HCT116 (cell line): Measurements from ENCODE around the gene FOXP1. TPM values are rescaled to one million over a fixed set of nuclear protein-coding genes. Genes with fewer than 3 reads are reported as not detected.

Experiments used
- ATAC-seq: fragments of 200-7000 bp; cut with Tn5 transposase; 2 replicates; pipeline ENCODE4 v1.9.1; 2020; ENCODE audit warnings: mild to moderate bottlenecking, moderate library complexity
- BruUV-seq: library from RNA; stranded (reverse); fragments of 400-500 nt; replicated peaks from 2 replicates; lab custom pipeline; 2021; lab: Mats Ljungman, UMichigan
- CTCF ChIA-PET: fragments of 300-600 bp; sonication (Branson Sonifier 250); formaldehyde crosslinking; loops from one replicate; lab custom pipeline; 2021; ENCODE audit warnings: antibody characterized with exemption; lab: Charles Lee
- POLR2A ChIA-PET: fragments of 300-600, 350-600 bp; sonication (Branson Sonifier 250); formaldehyde crosslinking; loops from one replicate; lab custom pipeline; 2021; ENCODE audit warnings: antibody characterized with exemption; lab: Charles Lee
- RAD21 ChIA-PET, 2 experiments: fragments of 300-600 bp; sonication (Branson Sonifier 250); formaldehyde crosslinking; loops; one replicate each; lab custom pipeline; 2023; ENCODE audit warnings: low total read pairs in 2 of 2; ENCODE audit not compliant: uncharacterized antibody in 2 of 2, unreplicated experiment in 2 of 2, low non-redundant PET in 1 of 2; lab: Charles Lee
- DNase-seq: peaks from one replicate; pipeline ENCODE4 v3.0.0-alpha.2; 2010; ENCODE audit warnings: low read depth, low spot score
- H2AFZ ChIP-seq: fragments of 200-600 bp; shearing (Covaris generic), sonication (generic); 2 replicates; pipeline ENCODE4 v1.6.1; 2017; ENCODE audit warnings: low read depth, mixed run types, mixed read lengths, antibody characterized with exemption, low read length; ENCODE audit not compliant: poor library complexity, severe bottlenecking
- H3K27ac ChIP-seq: 2 replicates; pipeline ENCODE4 v1.5.1; 2012; ENCODE audit warnings: low read depth, low read length
- H3K27me3 ChIP-seq: fragments of 200-600 bp; sonication (generic); 2 replicates; pipeline ENCODE4 v1.6.1; 2016; ENCODE audit warnings: mixed run types, low read length, mixed read lengths; ENCODE audit not compliant: insufficient read depth
- H3K36me3 ChIP-seq, 2 experiments: fragments of 200-500 bp in 1 of 2; fragments of 200-600 bp in 1 of 2; sonication (Bioruptor generic) in 1 of 2; sonication (generic) in 1 of 2; 2 replicates each; pipeline versions ENCODE4 v1.5.1 to v1.6.1; 2014 to 2016; ENCODE audit warnings: low read length in 2 of 2, inconsistent platforms in 1 of 2, mixed read lengths in 1 of 2, mixed run types in 1 of 2; ENCODE audit not compliant: insufficient read depth in 2 of 2, control insufficient read depth in 1 of 2
- H3K4me1 ChIP-seq, 2 experiments: fragments of 200-600 bp in 1 of 2; sonication (generic) in 1 of 2; 2 replicates each; pipeline versions ENCODE4 v1.5.1 to v1.6.1; 2012 to 2017; ENCODE audit warnings: low read length in 2 of 2, inconsistent platforms in 1 of 2, mild to moderate bottlenecking in 1 of 2, mixed read lengths in 1 of 2, mixed run types in 1 of 2, moderate library complexity in 1 of 2; ENCODE audit not compliant: insufficient read depth in 2 of 2, control insufficient read depth in 1 of 2
- H3K4me2 ChIP-seq: fragments of 200-600 bp; sonication (generic); 2 replicates; pipeline ENCODE4 v1.6.1; 2017; ENCODE audit warnings: mixed run types, low read length, mixed read lengths
- H3K4me3 ChIP-seq, 2 experiments: fragments of 200-600 bp in 1 of 2; sonication (generic) in 1 of 2; replicated peaks in 1 of 2; 2 replicates each; pipeline ENCODE4 v1.5.1; 2011 to 2016; ENCODE audit warnings: low read length in 2 of 2, control low read depth in 1 of 2, low read depth in 1 of 2, mild to moderate bottlenecking in 1 of 2, mixed read lengths in 1 of 2, mixed run types in 1 of 2
- H3K79me2 ChIP-seq: fragments of 200-600 bp; sonication (generic); 2 replicates; pipeline ENCODE4 v1.6.1; 2017; ENCODE audit warnings: mild to moderate bottlenecking, mixed run types, low read length, moderate library complexity, mixed read lengths; ENCODE audit not compliant: insufficient read depth
- H3K9ac ChIP-seq: fragments of 200-600 bp; sonication (generic); 2 replicates; pipeline ENCODE4 v1.6.1; 2016; ENCODE audit warnings: low read length, mixed read lengths
- H3K9me2 ChIP-seq: fragments of 200-600 bp; sonication (generic), shearing (Covaris generic); 2 replicates; pipeline ENCODE4 v1.6.1; 2017; ENCODE audit warnings: mixed run types, mild to moderate bottlenecking, moderate library complexity; ENCODE audit not compliant: insufficient read depth
- H3K9me3 ChIP-seq, 2 experiments: fragments of 200-500 bp in 1 of 2; fragments of 200-600 bp in 1 of 2; sonication (Bioruptor generic) in 1 of 2; sonication (generic) in 1 of 2; 2 replicates each; pipeline ENCODE4 v1.6.1; 2014 to 2017; ENCODE audit warnings: low read length in 2 of 2, mixed read lengths in 2 of 2, inconsistent platforms in 1 of 2, low read depth in 1 of 2, mild to moderate bottlenecking in 1 of 2, mixed run types in 1 of 2, moderate library complexity in 1 of 2; ENCODE audit not compliant: control insufficient read depth in 1 of 2, insufficient read depth in 1 of 2
- H4K20me1 ChIP-seq: fragments of 200-600 bp; sonication (generic), shearing (Covaris generic); 2 replicates; pipeline ENCODE4 v1.6.1; 2017; ENCODE audit warnings: mixed run types, mild to moderate bottlenecking, moderate library complexity; ENCODE audit not compliant: insufficient read depth
- ATF3 ChIP-seq: IDR thresholded peaks from 2 replicates; pipeline ENCODE4 v1.6.1; 2012
- CTCF ChIP-seq, 3 experiments: fragments of 200-600 bp in 1 of 3; sonication (generic) in 1 of 3; IDR thresholded peaks in 2 of 3; conservative IDR thresholded peaks in 1 of 3; 2 replicates each; pipeline ENCODE4 v1.5.1; 2012 to 2017; ENCODE audit warnings: low read depth in 2 of 3, low read length in 2 of 3, antibody characterized with exemption in 1 of 3, borderline replicate concordance in 1 of 3, control low read depth in 1 of 3, mild to moderate bottlenecking in 1 of 3, mixed read lengths in 1 of 3, mixed run types in 1 of 3, moderate library complexity in 1 of 3; ENCODE audit not compliant: insufficient read depth in 1 of 3
- POLR2A ChIP-seq: IDR thresholded peaks from 2 replicates; pipeline ENCODE4 v1.7.0; 2011; ENCODE audit warnings: borderline replicate concordance; ENCODE audit not compliant: insufficient read depth, insufficient read length; ENCODE audit errors: extremely low read depth
- POLR2AphosphoS5 ChIP-seq: IDR thresholded peaks from 2 replicates; pipeline ENCODE4 v1.6.1; 2011; ENCODE audit warnings: mild to moderate bottlenecking, low read depth, low read length, moderate library complexity
- RAD21 ChIP-seq: IDR thresholded peaks from 2 replicates; pipeline ENCODE4 v1.6.1; 2012; ENCODE audit warnings: low read depth, mild to moderate bottlenecking
- REST ChIP-seq: IDR thresholded peaks from 2 replicates; pipeline ENCODE4 v1.6.1; 2012; ENCODE audit warnings: low read depth
- ZNF274 ChIP-seq: fragments of 200-500 bp; sonication (Bioruptor generic); IDR thresholded peaks from 2 replicates; pipeline ENCODE4 v1.6.1; 2014; ENCODE audit warnings: mild to moderate bottlenecking, low read depth, low read length, inconsistent platforms
- intact Hi-C: fragments of 100-400 bp; cut with micrococcal nuclease; formaldehyde crosslinking; loops from 2 replicates; pipeline ENCODE4 v1.10.0; 2022
- total RNA-seq: library from RNA; stranded (reverse); gene quantifications from one replicate; pipeline ENCODE4 v1.2.1, GENCODE V29; 2021; ENCODE audit not compliant: unreplicated experiment

FOXP1 gene
- total RNA-seq, 1 experiment from 2014 or later = 11.4 TPM

- H3K9ac ChIP-seq = no peak overlapping the region
- H2AFZ ChIP-seq = no peak overlapping the region
- peaks cover 0 to 7% of the 10 kb centered on the region in 2 experiments; a peak in 1 of 4 replicates for H3K4me1 ChIP-seq
- ChIA-PET RAD21 (no interaction called here), CTCF (no interaction called here), POLR2A (no interaction called here)
- intact Hi-C loops = loop anchor here (10.0 kb wide), 1 partner anchor 57 kb away; no protein-coding TSS in a partner anchor
- no peak for TF ChIP-seq POLR2A
- TF ChIP-seq CTCF (IDR thresholded peaks at IDR 0.05 in 2 of 3, conservative IDR thresholded peaks at IDR 0.05 in 1 of 3; ENCODE audit: borderline replicate concordance in 1 of 3, insufficient read depth in 1 of 3, low read depth in 2 of 3, low read length in 2 of 3) = no peak
- TF ChIP-seq POLR2AphosphoS5 = no peak
- no peak for TF ChIP-seq RAD21
- TF ChIP-seq ZNF274 = no peak
- no peak for TF ChIP-seq REST
- TF ChIP-seq ATF3 = no peak
- no peak for ATAC-seq
- H3K27me3 ChIP-seq = no peaks in the 10 kb centered on the region
- H3K79me2 ChIP-seq = no peaks in the 10 kb centered on the region
- no peaks in the 10 kb centered on the region for H4K20me1 ChIP-seq
- H3K27ac ChIP-seq = no peak overlapping the region
- H3K4me2 ChIP-seq = no peak overlapping the region
- DNase-seq = no peak
- no peaks in the 10 kb centered on the region for H3K9me2 ChIP-seq
- no peaks in the 10 kb centered on the region for H3K9me3 ChIP-seq
- no peaks in the 10 kb centered on the region for H3K36me3 ChIP-seq
- no peak overlapping the region for H3K4me3 ChIP-seq
- BruUV-seq = no TSS peak
Measured at GRCh38 chr3:71602256-71602655, 18.7 kb upstream of the FOXP1 start.
